Peyer's patch (tissue), 4 donors: ENCODE measurements around the gene ADCY9. TPM values are rescaled to one million over a fixed set of nuclear protein-coding genes. Genes with fewer than 3 reads are reported as not detected.
A peak's percentile ranks its signal among the peaks of the same experiment; 100 is the strongest.

Source experiments
- DNase-seq, 3 donors: peaks; one replicate each; pipeline ENCODE4 v3.0.0-alpha.2; 2017 to 2019
- H3K27ac ChIP-seq, 4 donors: fragments of 200-600 bp; sonication (generic); one replicate each; pipeline ENCODE4 v1.5.1; 2016 to 2019
- H3K27me3 ChIP-seq, 2 donors: fragments of 200-600 bp; sonication (generic); one replicate each; pipeline ENCODE4 v1.5.1; 2019
- H3K36me3 ChIP-seq, 3 donors: fragments of 200-600 bp; sonication (generic); one replicate each; pipeline ENCODE4 v1.5.1; 2016 to 2019
- H3K4me1 ChIP-seq, 4 donors: fragments of 200-600 bp; sonication (generic); one replicate each; pipeline ENCODE4 v1.5.1; 2016 to 2019
- H3K4me3 ChIP-seq, 4 donors: fragments of 200-600 bp; sonication (generic); 1 replicate in 3 of 4; 2 replicates in 1 of 4; pipeline ENCODE4 v1.5.1; 2016 to 2019; ENCODE audit warnings: mild to moderate bottlenecking in 1 of 4
- H3K9me3 ChIP-seq, 4 donors: fragments of 200-600 bp; sonication (generic); one replicate each; pipeline ENCODE4 v1.5.1; 2016 to 2019; ENCODE audit warnings: mild to moderate bottlenecking in 1 of 4
- POLR2A ChIP-seq, 2 donors: fragments of 450-650 bp; IDR thresholded peaks; one replicate each; pipeline ENCODE4 v1.5.1; 2017; ENCODE audit warnings: antibody characterized with exemption in 2 of 2, mild to moderate bottlenecking in 2 of 2, moderate library complexity in 2 of 2
- total RNA-seq, 4 donors: library from RNA; depleted of rRNA; stranded (reverse); fragments of >200 nt; gene quantifications; one replicate each; pipeline ENCODE4 v1.1.0, GENCODE V29; 2016
- TF ChIP-seq, protein P1 (sequence below), 6 experiments: fragments of 450-650 bp in 4 of 6; fragments of 200-600 bp in 2 of 6; sonication (generic) in 1 of 6; IDR thresholded peaks; one replicate each; pipeline ENCODE4 v1.5.1; 2017 to 2019; ENCODE audit warnings: antibody characterized with exemption in 6 of 6, mild to moderate bottlenecking in 3 of 6, moderate library complexity in 1 of 6

Gene ADCY9
- total RNA-seq, 4 donors from 2014 or later = 19.8 to 47.3 (median 44.0) TPM

DNA sequence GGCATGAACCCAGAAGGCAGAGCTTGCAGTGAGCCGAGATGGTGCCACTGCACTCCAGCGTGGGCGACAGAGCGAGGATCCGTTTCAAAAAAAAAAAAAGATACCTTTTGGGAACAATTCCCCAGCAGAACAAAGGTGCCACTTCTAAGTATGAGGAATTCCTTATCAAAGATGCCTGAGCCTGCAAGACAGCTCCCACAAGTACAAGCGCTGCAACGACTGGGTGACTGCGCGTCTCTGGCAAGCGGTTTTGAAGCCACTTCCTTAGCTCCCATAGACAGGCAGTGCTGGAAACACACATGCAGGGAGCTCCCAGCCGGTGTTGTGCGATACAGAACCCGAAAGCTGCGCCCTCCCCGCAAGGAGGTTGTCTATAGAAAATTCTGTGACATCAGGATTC, 60.5 kb downstream of the ADCY9 start:
- Histone ChIP-seq H3K27me3 (no peaks in the 10 kb centered on the region), H3K36me3 (no peaks in the 10 kb centered on the region), H3K4me1 (peaks cover 0 to 7% (median 0%) of the 10 kb centered on the region in 4 donors), H3K9me3 (no peaks in the 10 kb centered on the region), H3K27ac (no peak overlapping the region), H3K4me3 (no peak overlapping the region)
- DNase-seq = no peak
- TF ChIP-seq, protein P1, sequence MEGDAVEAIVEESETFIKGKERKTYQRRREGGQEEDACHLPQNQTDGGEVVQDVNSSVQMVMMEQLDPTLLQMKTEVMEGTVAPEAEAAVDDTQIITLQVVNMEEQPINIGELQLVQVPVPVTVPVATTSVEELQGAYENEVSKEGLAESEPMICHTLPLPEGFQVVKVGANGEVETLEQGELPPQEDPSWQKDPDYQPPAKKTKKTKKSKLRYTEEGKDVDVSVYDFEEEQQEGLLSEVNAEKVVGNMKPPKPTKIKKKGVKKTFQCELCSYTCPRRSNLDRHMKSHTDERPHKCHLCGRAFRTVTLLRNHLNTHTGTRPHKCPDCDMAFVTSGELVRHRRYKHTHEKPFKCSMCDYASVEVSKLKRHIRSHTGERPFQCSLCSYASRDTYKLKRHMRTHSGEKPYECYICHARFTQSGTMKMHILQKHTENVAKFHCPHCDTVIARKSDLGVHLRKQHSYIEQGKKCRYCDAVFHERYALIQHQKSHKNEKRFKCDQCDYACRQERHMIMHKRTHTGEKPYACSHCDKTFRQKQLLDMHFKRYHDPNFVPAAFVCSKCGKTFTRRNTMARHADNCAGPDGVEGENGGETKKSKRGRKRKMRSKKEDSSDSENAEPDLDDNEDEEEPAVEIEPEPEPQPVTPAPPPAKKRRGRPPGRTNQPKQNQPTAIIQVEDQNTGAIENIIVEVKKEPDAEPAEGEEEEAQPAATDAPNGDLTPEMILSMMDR (IDR thresholded peaks at IDR 0.05) = no peak
- no peak for TF ChIP-seq POLR2A (IDR thresholded peaks at IDR 0.05)

DNA sequence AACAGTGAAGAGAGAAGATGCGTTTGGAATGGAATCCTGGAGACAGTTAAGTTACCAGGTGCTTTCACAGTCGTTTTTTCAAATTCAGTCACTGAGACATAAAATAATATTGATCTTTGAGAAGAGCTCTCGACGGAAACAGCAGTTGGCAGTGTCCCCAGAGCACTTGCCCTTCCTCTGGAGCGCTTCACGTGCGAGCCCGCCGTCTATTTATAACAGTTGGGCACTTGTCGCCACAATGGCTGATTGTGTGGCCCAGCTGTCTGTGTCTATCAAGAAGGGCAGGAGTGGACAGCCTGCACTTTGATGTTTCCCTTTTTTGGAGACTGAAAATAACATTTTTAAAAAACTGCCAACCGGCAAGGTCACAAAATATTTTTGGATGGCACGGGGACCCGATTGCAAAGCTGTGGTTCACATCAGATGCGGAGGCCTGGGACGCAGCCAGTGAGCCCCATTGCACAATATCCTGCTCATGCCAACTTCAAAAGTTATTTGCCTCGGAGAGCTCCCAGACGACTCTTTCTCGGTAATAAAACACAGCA, 62.9 kb downstream of the ADCY9 start:
- H3K4me3 ChIP-seq = peak overlapping the region in 2 of 4 donors; percentile 8 to 35

DNA sequence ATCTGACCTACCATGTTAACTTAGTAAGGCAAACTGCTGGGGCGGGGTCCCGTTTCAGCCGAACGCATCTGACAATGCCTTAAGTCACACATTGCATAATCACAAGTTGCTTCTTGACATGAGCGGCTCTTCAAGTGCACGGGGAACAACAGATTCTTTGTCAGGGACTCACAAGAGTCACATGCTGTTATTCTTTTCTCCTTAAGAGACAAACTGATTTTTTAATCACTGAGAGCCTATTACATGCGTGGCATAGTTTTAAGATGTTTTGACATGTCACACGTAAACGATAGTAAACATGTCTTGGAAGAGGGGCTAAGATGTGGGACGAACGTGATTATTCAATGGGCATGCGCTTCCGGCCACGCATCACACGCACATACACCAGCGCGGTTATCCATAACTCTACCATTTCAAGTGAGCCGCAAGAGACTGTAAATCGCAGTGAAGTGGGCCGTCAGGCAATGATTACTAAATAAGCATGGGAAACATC, 63.4 kb downstream of the ADCY9 start:
- Histone ChIP-seq H3K27me3 (no peaks in the 10 kb centered on the region), H3K36me3 (no peaks in the 10 kb centered on the region), H3K27ac (peak overlapping the region; percentile 8 to 71 (median 56)), H3K4me3 (peak overlapping the region in 1 of 4 donors; percentile 8), H3K9me3 (no peaks in the 10 kb centered on the region), H3K4me1 (peaks cover 0 to 7% (median 0%) of the 10 kb centered on the region in 4 donors)
- no peak for TF ChIP-seq POLR2A (IDR thresholded peaks at IDR 0.05)
- TF ChIP-seq, protein P1 (IDR thresholded peaks at IDR 0.05) = no peak
- peak in 1 of 3 donors; percentile 60 for DNase-seq

More for the DNA sequence above, 62.9 kb downstream of the ADCY9 start:
- H3K9me3 ChIP-seq = no peaks in the 10 kb centered on the region
- peak overlapping the region; percentile 8 to 71 (median 56) for H3K27ac ChIP-seq
- no peak for TF ChIP-seq POLR2A (IDR thresholded peaks at IDR 0.05)
- TF ChIP-seq, protein P1 (IDR thresholded peaks at IDR 0.05) = no peak
- no peaks in the 10 kb centered on the region for H3K36me3 ChIP-seq
- no peaks in the 10 kb centered on the region for H3K27me3 ChIP-seq
- peak in 1 of 3 donors; percentile 55 for DNase-seq
- peaks cover 0 to 7% (median 0%) of the 10 kb centered on the region in 4 donors for H3K4me1 ChIP-seq

DNA sequence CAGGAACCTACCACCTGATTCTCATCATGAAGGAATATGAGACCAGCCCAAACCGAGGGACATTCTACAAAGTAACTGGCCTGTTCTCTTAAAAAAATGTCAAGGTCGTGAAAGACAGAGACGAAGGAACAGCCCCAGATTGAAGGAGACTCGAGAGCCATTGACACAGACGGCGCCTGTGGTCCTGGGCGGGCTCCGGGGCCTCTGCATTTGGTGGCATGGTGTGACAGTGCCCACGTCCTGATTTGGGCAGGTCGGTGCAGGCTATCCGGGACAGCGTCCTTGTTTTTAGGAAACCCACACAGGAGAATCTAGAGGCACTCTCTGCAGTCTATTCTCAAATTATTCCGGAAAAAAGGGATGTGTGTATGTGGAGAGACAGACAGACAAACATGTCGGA, 64.1 kb downstream of the ADCY9 start:
- Histone ChIP-seq H3K4me3 (no peak overlapping the region), H3K36me3 (no peaks in the 10 kb centered on the region), H3K27ac (no peak overlapping the region), H3K4me1 (peaks cover 0 to 7% (median 0%) of the 10 kb centered on the region in 4 donors), H3K27me3 (no peaks in the 10 kb centered on the region), H3K9me3 (no peaks in the 10 kb centered on the region)
- TF ChIP-seq, protein P1 (IDR thresholded peaks at IDR 0.05) = no peak
- no peak for TF ChIP-seq POLR2A (IDR thresholded peaks at IDR 0.05)
- no peak for DNase-seq

DNA sequence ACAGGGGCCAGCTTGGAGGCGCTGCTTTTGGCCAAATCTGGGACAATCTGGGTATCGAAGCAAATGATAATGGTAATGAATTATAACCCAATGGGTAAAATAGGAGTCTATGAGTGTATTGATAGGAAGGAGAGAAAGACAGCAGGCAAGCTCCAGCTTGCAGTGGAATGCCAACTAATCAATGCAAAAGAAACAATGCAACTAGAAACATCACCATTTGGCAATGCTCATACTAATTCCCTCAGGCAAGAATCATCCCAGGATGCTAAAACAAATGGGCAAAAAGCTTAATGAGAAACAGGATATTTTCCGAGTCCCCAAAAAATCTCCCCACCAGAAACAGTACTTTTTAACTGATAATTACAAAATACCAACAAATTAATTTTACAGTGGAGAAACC, 64.7 kb downstream of the ADCY9 start:
- H3K27me3 ChIP-seq = no peaks in the 10 kb centered on the region
- H3K4me1 ChIP-seq = peaks cover 0 to 7% (median 0%) of the 10 kb centered on the region in 4 donors
- no peaks in the 10 kb centered on the region for H3K9me3 ChIP-seq
- no peak overlapping the region for H3K4me3 ChIP-seq
- no peak for TF ChIP-seq POLR2A (IDR thresholded peaks at IDR 0.05)
- TF ChIP-seq, protein P1 (IDR thresholded peaks at IDR 0.05) = no peak
- DNase-seq = no peak
- H3K36me3 ChIP-seq = no peaks in the 10 kb centered on the region
- no peak overlapping the region for H3K27ac ChIP-seq
